Activated CD8-positive, alpha-beta memory T cell treated with anti-CD3 and anti-CD28 coated beads, Interleukin-2, amount 50 U/mL, for 1 hour (primary cell): Measurements from ENCODE around the gene NFS1.
A peak's percentile ranks its signal among the peaks of the same experiment; 100 is the strongest.

Source experiments
- DNase-seq: peaks from one replicate; pipeline ENCODE4 v3.0.0-alpha.2; 2020; ENCODE audit errors: extremely low read depth

The NFS1 gene

GRCh38 chr20:35643045-35643444, 56.1 kb downstream of the NFS1 start:
- DNase-seq: no peak

GRCh38 chr20:35641743-35642142, 57.4 kb downstream of the NFS1 start:
- no peak for DNase-seq

- DNase-seq: no peak
These were observed 58.4 kb downstream of the NFS1 start for GRCh38 chr20:35640724-35641123.

GRCh38 chr20:35638751-35639150, 60.4 kb downstream of the NFS1 start:
- DNase-seq: no peak

DNA sequence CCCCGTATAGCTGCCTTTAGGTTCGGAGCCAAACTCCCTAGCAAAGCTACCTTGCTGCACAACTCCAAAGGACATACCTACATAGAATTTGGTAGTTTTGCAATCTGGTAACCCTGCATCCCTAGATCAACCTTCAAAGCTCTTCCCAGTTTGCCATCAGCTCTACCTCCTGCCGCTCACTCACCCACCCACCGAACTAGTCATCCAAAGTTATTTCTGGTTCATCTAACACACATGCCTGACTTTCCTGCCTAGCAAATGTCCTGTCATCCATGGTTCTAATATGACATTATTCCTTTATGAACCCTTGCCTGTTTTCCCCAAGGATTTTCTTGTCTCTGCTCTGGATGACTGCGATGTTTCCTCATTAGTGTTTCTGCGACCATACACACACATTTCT, 61.9 kb downstream of the NFS1 start:
- no peak for DNase-seq

- DNase-seq: no peak
These were observed 63.1 kb downstream of the NFS1 start for GRCh38 chr20:35636095-35636494.

DNA sequence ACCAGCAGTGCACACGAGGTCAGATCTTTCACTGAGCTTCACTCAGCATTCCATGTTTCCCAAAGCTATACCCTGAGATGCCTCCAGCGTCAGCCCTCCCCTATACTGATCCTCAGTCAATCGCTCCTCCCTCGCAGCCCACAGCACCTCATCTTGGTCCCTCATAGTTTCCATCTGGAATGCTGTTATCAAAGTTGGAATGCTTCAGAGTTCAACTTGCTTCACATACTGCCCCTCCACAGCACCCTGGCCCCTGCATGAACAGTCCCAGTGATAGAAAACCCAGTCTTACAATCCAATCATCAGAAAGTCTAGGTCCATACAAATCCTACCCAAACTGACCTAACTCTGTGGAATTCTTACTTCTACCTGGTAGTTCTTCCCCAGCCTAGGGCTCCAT, 63.5 kb downstream of the NFS1 start:
- no peak for DNase-seq

DNA sequence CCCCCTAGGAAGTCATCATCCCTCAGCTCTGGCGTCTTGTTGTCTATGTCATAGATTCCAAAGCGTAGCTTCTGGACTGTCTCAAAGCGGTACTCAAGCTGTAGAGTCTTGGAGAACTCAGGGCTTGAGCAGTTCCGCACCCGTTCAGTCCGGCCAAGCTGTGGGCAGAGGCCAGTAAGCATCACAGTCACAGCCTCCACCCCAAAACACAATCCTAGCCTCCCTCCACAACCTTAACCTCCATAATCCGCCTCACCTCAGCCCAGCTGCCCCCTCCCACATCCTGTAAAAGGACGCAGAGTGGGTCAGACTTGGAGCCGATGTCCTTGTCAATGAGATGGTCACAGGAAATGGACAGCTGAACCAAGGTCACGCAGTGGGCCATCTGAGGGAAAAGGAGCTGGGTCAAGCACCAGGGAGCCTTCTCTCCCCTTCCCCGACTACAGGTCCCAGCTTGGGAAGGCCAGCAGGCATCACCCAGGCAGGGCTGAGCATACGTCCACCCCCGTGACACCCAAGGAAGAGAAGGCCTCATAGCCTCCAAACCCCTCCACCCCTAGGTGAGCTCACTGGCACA, 66.5 kb downstream of the NFS1 start:
- DNase-seq: no peak

DNA sequence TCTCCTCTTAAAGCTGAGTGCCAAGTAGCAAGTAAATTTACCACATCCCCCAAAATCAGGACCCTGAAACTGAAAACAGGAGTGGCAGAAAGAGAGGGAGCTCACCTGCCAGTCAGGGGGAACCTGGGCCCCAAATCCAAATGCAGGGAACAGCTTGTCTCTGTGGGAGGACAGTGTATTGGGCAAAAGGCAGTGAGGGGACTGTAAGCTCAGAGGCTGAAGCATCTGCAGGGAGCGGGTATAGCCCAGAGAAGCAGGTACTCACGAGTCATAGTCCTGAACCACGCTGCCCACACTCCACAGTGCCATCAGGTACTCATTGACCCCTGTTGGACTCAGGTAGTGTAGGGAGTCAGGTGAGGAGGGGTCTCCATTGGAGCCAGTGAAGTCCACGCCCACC, 68.5 kb downstream of the NFS1 start:
- no peak for DNase-seq

DNA sequence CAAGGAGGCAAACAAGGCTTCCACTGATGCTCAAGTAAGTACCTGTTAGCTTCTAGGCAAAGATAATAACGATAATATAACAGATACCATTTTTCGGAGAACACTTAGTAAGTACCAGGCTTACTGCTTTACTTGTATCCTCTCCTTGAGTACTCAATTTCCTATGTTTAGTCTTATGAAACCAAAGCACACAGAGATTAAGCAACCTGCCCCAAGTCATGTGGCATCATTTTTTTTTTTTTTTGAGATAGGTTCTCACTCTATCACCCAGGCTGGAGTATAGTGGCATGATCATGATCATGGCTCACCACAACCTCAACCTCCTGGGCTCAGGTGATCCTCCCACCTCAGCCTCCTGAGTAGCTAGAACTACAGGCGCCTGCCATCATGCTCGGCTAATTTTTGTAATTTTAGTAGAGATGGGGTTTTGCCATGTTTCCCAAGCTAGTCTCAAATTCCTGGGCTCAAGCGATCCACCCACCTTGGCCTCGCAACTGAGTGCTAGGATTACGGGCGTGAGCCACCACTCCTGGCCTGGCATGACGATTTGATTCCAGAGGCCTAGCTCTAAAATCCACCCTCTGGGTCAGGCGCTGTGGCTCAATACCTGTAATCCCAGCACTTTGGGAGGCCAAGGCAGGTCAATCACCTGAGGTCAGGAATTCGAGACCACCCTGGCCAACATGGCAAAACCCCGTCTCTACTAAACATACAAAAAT, 69.6 kb downstream of the NFS1 start:
- no peak for DNase-seq

DNA sequence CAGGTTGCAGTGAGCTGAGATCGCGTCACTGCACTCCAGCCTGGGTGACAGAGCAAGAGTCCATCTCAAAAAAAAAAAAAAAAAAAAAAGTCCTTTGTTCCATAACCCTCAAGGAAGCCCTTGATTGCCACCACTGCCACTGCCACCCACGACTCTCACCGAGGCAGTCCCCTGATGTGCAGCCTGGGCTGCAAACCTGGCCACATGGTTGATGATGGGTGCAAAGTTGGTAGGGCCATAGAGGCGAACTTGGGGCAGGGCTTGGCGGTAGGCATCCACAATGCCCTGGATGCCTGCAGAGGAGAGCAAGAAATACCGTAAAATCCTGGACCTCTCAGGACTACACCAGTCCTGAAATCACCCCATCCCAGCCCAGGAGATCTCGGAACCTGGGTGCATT, 72.0 kb downstream of the NFS1 start:
- DNase-seq: no peak

DNA sequence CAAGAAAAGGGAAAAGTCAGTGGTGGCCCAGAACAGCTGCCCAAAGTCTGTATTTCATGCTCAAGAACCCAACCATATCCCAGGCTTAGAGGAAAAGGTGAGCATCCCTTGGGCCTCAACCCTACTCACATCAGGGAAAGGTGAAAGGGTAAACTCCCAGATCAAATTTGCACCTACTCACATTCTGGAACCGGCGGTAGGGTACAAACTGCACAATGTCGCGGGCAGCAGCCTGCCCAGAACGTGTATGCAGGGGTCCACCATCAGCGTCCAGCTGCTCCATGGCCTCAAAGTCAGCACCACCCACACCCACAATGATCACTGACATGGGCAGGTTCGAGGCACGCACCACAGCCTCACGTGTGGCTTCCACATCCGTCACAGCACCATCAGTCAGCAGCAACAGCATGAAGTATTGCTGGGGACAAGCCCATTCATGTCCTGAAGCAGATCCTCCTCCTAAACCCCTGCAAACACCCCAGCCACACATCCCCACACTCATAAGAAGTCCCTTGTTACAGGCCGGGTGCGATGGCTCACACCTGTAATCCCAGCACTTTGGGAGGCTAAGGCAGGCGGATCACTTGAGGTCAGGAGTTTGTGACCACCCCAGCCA, 72.7 kb downstream of the NFS1 start:
- DNase-seq: no peak

DNA sequence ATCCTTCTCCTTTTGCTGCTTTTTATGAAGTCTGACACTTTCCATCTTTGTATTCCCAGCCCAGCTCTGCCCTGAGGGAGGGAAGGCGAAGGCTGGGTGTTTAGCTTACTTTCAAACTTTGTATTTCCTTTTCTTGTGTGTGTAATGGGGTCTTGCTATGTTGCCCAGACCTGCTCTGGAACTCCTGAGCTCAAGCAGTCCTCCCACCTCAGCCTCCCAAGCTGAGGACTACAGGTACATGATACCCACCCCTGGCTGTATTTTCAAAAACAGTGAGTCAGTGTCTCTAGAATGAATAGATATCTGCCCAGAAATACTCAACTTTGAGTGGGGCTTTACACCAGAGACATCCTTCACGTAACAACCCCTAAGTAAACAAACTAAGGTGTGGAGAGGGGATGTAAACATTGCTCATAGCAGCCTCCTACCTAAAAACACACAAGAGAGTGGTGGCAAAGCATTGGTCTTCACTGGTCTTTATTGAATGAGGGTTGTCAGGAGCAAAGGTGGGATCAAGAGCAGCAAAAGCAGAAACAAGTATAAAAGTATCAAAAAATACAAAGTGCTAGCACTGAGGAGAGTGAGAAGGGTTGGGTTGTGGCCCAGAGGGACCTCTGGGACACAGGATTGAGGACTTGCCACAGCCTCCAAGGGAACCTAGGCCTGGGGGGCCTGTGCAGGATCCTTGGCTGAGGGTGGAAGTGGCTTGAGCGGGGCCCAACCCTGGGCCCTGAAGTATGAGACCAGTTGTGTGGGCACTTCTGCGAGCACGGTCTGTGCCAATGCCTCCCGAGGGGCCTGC, 73.4 kb downstream of the NFS1 start:
- DNase-seq: no peak

- DNase-seq: no peak
These were observed 77.6 kb downstream of the NFS1 start for GRCh38 chr20:35621560-35621946.

GRCh38 chr20:35620818-35621559, 78.2 kb downstream of the NFS1 start:
- DNase-seq: no peak

DNA sequence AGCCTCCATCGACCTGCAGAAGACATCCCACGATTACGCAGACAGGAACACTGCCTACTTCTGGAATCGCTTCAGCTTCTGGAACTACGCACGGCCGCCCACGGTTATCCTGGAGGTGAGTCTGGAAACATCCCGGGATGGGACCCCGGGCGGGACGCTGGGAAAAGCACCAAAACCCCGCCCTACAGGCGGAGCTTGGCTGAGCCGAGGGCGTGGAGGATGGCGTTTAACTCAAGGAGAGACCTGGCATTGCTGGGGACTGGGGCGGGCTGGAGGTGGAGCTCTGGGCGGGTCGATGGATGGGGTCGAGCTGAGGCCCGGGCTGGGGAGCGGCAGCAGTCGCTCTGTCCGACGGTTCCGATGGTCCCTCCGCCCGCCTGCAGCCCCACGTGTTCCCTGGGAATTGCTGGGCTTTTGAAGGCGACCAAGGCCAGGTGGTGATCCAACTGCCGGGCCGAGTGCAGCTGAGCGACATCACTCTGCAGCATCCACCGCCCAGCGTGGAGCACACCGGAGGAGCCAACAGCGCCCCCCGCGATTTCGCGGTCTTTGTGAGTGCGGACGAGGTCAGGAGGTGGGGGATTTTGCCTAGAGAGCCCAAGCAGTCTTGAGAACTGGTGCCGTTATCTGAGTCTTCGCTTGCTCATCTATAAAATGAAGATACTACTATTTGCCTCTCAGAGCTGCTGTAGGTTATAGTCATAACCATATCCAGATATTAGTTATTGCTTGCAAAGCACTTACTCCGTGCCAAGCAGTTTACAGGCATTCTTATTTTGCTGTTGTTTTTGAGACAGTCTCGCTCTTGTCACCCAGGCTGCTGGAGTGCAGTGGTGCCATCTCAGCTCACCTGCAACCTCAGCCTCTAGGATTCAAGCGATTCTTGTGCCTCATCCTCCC, 79.7 kb downstream of the NFS1 start:
- DNase-seq: peak; percentile 36

DNA sequence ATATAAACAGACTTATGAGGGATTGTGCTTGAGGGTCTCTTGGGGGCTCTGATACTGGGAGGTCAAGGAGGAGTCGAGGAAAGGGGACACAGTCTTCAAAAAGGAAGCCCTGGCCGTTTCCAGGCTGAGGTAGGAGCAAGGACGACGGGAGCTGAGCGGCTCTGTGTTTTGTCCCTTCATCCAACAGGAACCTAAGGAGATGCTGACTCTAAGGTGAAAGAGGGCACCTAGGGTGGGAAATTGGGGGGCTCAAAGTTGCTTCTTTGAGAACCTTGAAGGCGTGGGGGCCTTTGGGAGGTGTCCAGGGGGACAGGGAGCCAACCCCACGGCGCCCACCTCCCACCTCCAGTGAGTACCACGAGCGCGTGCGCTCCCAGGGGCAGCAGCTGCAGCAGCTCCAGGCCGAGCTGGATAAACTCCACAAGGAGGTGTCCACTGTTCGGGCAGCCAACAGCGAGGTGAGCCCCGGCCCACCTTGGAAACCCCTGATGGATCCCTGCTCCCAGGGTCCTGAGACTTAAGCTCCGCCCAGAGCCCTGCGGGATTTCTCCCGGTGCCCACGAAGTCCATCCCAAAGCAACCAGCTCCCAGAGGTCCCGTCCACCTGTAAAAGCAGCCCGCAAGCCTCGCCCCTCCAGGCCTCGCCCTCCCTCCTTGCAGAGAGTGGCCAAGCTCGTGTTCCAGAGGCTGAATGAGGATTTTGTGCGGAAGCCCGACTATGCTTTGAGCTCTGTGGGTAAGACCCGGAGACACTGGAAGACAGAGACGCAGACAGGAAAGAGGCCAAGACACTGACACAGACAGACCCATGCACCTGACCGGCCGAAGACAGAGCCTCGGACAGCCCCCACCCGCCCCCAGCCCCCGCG, 80.7 kb downstream of the NFS1 start:
- no peak for DNase-seq
